GM21576 (cell line): ENCODE results near the gene KRTAP20-2.

Source experiments
- ATAC-seq: cut with Tn5 transposase; IDR thresholded peaks from one replicate; pipeline ENCODE4 v1.9.1; 2021; ENCODE audit warnings: mild to moderate bottlenecking, moderate library complexity; ENCODE audit not compliant: unreplicated experiment

Gene KRTAP20-2

GRCh38 chr21:30634906-30635305 is at the start of gene KRTAP20-2:
KRTAP20-2 (plus strand) TSS chr21:30635206; CDS start chr21:30635264, 58 bp downstream.
- no peak for ATAC-seq

GRCh38 chr21:30590297-30590696 is 44.7 kb upstream of the KRTAP20-2 start, which contains the start of gene KRTAP22-2:
KRTAP22-2 (minus strand) TSS chr21:30590397.
- ATAC-seq, result no peak

- ATAC-seq, result no peak
Observed at GRCh38 chr21:30592140-30592539, 42.9 kb upstream of the KRTAP20-2 start, which contains the start of gene KRTAP6-3. KRTAP6-3 (plus strand) TSS chr21:30592440; CDS start chr21:30592446, 6 bp downstream.

DNA sequence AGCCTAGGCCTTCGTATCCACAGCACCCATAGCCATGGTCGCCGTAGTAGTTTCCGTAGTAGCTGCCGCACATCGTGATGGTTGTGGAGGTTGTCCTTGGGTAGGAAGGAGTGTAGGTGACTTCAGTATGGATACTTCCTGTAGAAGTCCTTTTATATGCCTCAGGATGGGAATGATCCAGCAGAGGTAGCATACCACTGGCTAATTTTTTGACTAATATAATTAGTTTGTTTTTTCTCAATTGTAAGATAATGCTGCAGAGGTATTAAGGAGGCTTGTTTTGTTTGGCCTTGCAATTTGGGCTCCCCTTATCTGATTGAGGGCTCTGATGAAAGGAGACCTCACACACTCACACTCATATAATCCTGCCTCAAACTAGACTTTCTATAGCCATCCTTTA is 36.2 kb upstream of the KRTAP20-2 start, which contains the start of gene KRTAP6-2:
TSS of gene KRTAP6-2 (minus strand) at position 101 of the 400 bp plus-strand sequence. CDS start at position 73, 28 bp downstream.
- ATAC-seq, result no peak

- ATAC-seq, result no peak
Observed at GRCh38 chr21:30600787-30601186, 34.2 kb upstream of the KRTAP20-2 start, which contains the start of gene KRTAP22-1. KRTAP22-1 (plus strand) TSS chr21:30601087.

- ATAC-seq, result no peak
Observed at GRCh38 chr21:30605968-30606367, 29.0 kb upstream of the KRTAP20-2 start.

DNA sequence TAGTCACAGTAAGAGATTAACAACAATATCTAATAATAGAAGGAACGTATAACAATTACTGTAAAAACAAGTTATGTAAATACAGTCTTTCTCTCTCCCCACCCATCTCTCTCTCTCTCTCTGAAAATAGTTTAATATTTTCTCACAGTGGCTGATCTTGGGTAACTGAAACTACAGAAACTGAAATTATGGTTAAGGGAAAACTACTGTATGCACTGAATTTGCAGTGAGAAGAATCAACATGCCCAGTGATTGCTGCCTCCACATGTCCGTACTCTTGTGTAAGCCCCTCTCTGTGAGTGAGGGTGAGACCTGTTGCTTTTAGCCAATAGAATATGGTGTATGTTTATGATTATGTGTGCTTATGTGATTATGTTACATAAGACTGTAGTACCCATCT is 22.9 kb upstream of the KRTAP20-2 start:
- no peak for ATAC-seq

DNA sequence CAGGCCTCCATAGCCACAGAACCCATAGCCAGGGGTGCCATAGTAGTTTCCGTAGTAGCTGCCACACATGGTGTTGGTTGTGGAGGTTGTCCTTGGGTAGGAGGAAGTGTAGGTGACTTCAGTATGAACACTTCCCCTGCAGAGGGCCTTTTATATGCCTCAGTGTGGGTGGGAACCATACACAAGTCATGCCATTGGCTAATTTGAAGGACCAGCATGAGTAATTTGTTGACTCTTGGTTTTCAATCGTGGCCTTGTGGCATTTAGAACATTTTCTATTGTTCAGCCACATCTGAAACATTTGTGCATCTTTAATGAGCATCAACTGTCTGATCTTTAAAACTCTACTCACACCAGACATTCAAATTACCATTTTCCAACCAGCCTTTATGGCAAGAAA is 21.2 kb upstream of the KRTAP20-2 start, which contains the start of gene KRTAP6-1:
TSS of gene KRTAP6-1 (minus strand) at position 95 of the 400 bp plus-strand sequence. CDS start at position 69, 26 bp downstream.
- ATAC-seq, result no peak

DNA sequence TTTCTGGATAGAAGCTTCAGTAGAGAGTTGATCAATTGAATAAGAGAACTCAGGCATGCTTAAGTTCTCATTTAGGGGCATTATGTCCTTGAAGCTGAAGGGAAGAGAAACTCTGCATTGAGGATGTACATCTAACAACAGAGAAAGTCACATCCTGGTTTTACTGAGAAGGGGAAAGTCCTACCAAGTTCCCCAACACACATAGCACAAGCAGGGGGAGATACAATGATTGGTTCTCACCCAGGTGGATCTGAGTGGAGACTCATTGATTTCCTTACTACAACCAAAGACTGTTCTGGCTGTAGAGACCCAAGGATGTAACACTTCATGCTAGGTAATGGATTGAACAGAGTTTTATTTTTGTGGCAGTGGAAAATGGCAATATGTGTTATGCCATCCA is 19.8 kb upstream of the KRTAP20-2 start:
- ATAC-seq, result no peak

GRCh38 chr21:30616125-30616524 is 18.9 kb upstream of the KRTAP20-2 start, which contains the start of gene KRTAP20-1:
KRTAP20-1 (plus strand) TSS chr21:30616425; CDS start chr21:30616455, 30 bp downstream.
- ATAC-seq, result no peak

- ATAC-seq, result no peak
Observed at GRCh38 chr21:30620080-30620479, 14.9 kb upstream of the KRTAP20-2 start.

GRCh38 chr21:30620522-30620921 is 14.5 kb upstream of the KRTAP20-2 start, which contains the start of gene KRTAP20-4:
KRTAP20-4 (plus strand) TSS chr21:30620627.
- ATAC-seq, result no peak

DNA sequence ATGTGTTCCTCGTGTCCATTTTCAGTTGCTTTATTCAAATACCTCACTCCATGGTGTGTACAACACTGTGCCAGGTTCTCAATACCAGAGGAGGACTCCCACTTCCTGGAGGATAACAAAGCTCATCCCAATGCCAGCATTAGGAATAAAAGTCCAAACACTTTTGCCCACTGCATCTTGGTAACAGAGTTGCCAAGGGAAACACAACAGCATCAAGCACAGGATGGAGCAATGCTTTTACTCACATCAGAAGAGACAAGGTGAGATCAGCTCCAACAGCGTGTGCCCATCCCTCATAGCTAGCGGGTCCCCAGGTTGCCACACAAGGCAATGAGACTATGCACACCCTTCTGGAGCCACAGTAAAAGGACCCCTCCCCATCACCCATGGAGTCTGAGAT is 11.6 kb upstream of the KRTAP20-2 start:
- no peak for ATAC-seq

DNA sequence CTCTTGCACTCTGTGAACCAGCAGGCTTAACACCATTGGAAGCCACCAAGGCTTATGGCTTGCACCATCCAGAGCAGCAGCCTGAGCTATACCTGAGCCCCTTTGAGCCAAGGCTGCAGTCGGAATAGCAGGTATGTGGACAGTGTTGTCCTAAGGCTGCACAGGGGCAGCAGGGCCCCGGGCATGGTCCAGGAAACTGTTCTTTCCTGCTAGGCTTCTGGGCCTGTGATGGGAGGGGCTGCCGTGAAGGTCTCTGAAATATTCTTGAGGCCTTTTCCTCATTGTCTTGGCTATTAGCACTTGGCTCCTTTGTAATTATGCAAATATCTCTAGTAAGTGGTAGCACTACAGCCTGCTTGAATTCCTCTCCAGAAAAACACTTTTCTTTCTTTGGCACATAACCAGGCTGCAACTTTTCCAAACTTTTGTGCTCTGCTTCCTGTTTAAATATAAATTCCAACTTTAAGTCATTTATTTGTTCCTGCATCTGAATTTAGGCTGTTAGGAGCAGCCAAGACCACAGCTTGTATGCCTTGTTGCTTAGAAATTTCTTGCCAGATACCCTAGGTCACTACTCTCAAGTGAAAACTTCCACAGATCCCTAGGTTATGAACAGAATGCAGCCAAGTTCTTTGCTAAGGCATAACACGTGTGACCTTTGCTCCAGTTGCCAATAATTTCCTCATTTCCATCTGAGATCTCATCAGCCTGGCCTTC is 9.4 kb upstream of the KRTAP20-2 start:
- ATAC-seq, result no peak

DNA sequence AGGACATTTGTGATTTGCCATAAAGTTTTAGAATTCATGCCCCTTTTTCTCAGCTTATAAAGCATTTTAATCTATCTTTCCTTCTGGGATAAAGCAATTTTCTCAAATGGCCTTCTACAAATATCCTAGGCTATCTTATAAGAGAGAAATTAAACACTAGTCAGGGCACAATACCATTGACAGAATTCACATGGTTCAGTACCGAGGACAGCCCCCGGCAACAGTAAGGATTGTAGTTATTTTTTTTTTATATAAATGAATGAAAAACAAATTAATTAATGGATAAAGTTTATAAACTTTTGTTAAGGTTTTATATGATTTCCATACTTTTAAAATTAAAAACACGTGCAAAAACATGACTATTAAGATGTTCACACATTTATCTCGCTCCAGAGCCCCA is 6.9 kb upstream of the KRTAP20-2 start:
- ATAC-seq, result no peak

- ATAC-seq, result no peak
Observed at GRCh38 chr21:30629200-30629599, 5.8 kb upstream of the KRTAP20-2 start.

DNA sequence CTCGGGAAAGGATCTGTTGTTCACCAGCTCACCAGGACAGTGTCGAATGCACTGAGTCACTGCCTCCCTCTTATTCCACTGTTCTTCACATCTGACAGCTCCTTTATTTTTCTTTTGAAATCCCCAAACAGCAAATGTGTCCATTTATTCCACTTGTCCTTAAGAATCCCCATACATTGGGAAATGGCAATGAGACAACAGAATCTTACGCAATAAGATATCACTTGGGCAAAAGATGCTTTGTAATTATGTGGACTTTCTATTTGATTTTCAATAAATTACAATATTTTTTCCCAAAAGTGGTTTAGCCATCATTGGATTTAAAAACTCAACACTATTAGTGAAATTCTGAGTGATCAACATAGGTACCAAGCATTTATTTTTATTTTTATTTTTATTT is 3.7 kb downstream of the KRTAP20-2 start:
- no peak for ATAC-seq

GRCh38 chr21:30642564-30642963 is 7.6 kb downstream of the KRTAP20-2 start, which contains the start of gene KRTAP20-3:
KRTAP20-3 (plus strand) TSS chr21:30642864.
- ATAC-seq, result no peak

- no peak for ATAC-seq
Observed at GRCh38 chr21:30646904-30647414, 12.0 kb downstream of the KRTAP20-2 start.

DNA sequence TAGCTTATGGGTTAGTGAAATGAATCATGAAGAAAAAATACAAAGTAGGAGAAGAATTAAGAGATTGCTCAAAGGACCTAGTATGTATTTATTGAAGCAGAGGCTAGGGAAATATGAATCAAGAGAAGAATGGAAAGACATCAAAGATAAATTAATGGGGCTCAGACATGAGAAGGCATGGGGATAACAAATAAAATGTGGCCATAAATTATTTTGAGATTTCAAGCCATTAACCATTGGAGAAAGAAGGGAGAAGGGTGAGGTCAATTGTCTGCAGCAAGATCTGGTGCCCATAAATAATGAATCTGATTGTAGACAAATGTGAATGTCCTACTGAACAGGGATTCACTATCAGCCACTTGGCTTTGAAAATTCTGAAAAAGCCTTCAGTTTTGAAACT is 17.9 kb downstream of the KRTAP20-2 start:
- no peak for ATAC-seq

DNA sequence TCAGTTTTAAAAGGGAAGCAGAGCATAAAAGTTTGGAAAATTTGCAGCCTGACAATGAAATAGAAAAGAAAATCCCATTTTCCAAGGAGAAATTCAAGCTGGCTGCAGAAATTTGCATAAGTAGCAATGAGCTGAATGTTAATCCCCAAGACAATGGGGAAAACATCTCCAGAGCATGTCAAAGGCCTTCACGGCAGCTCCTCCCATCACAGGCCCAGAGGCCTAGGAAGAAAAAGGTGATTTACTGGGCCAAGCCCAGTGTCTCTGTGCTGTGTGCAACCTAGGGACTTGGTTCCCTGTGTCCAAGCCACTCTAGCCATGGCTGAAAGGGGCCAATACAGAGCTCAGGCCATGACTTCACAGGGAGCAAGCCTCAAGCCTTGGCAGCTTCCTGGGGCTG is 33.8 kb downstream of the KRTAP20-2 start:
- ATAC-seq, result no peak
